ENCODE data around the gene SS18.

SS18 gene

GRCh38 chr18:26004832-26005231 is 85.6 kb downstream of the SS18 start:
- POLR2A ChIA-PET = no interaction called here
- Histone ChIP-seq H3K4me1 (ENCODE audit: control extremely low read depth in 1 of 4, control insufficient read depth in 4 of 4, insufficient read depth in 4 of 4, low read length in 3 of 4) (peaks cover 0 to 3% (median 0%) of the 10 kb centered on the region in 4 experiments), H3K36me3 (ENCODE audit: control insufficient read depth in 4 of 4, insufficient read depth in 4 of 4, low read length in 3 of 4) (peaks cover 0 to under 1% (median 0%) of the 10 kb centered on the region in 4 experiments), H3K27ac (ENCODE audit: insufficient read depth in 1 of 2, low read depth in 1 of 2, low read length in 2 of 2, poor library complexity in 1 of 2, severe bottlenecking in 2 of 2) (no peak overlapping the region), H3K4me3 (ENCODE audit: control insufficient read depth in 1 of 7, extremely low read depth in 1 of 7, insufficient read depth in 4 of 7, low read depth in 2 of 7, low read length in 6 of 7) (no peak overlapping the region), H3K9me3 (ENCODE audit: control extremely low read depth in 1 of 5, control insufficient read depth in 4 of 5, insufficient read depth in 2 of 5, low read depth in 1 of 5, low read length in 4 of 5) (no peaks in the 10 kb centered on the region), H3K27me3 (replicated peaks in 2 of 5; ENCODE audit: control insufficient read depth in 4 of 5, insufficient read depth in 5 of 5, low read length in 4 of 5) (no peaks in the 10 kb centered on the region)
- CTCF ChIA-PET = interaction anchor here (1.9 kb wide), 1 partner anchor 13 kb away, joined by 5 read pairs; no protein-coding TSS in a partner anchor
- 99% methylated on average over 7 of the region's 13 CpGs for WGBS (ENCODE audit: insufficient coverage)
- no peak for DNase-seq

DNA sequence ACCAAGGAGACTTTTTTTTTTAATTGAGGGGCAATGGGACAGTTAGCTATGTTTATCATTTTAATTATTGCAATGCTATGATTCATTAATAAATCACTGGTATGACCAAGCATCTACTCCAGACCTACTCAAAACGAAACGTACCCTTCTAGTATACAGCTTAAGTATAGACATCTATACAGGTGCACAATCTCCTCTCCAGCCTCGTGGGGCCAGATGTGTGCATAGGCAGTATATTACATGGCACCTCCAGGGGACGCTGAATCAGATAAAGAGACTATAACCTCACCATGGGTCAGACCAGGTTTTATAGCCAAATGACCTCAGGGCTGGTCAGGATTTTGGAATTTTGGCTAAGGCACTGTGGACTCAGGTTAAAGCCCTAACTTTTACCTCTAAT is 86.6 kb downstream of the SS18 start:
- H3K36me3 ChIP-seq (ENCODE audit: control insufficient read depth in 4 of 4, insufficient read depth in 4 of 4, low read length in 3 of 4) = no peaks in the 10 kb centered on the region
- no peak for DNase-seq
- no peak overlapping the region for H3K27ac ChIP-seq (ENCODE audit: insufficient read depth in 1 of 2, low read depth in 1 of 2, low read length in 2 of 2, poor library complexity in 1 of 2, severe bottlenecking in 2 of 2)
- no peak overlapping the region for H3K4me3 ChIP-seq (ENCODE audit: control insufficient read depth in 1 of 7, extremely low read depth in 1 of 7, insufficient read depth in 4 of 7, low read depth in 2 of 7, low read length in 6 of 7)
- H3K9me3 ChIP-seq (ENCODE audit: control extremely low read depth in 1 of 5, control insufficient read depth in 4 of 5, insufficient read depth in 2 of 5, low read depth in 1 of 5, low read length in 4 of 5) = no peaks in the 10 kb centered on the region
- H3K4me1 ChIP-seq (ENCODE audit: control extremely low read depth in 1 of 4, control insufficient read depth in 4 of 4, insufficient read depth in 4 of 4, low read length in 3 of 4) = peaks cover 0 to 3% (median 0%) of the 10 kb centered on the region in 4 experiments
- H3K27me3 ChIP-seq (replicated peaks in 2 of 5; ENCODE audit: control insufficient read depth in 4 of 5, insufficient read depth in 5 of 5, low read length in 4 of 5) = no peaks in the 10 kb centered on the region
- WGBS (ENCODE audit: insufficient coverage) = 100% methylated on average over 3 of the region's 4 CpGs
- CTCF ChIA-PET = interaction anchor here (0.6 to 1.9 kb wide), 2 partner anchors 14 to 580 kb away, joined by 3 to 5 read pairs; no protein-coding TSS in a partner anchor
- POLR2A ChIA-PET = no interaction called here

GRCh38 chr18:26003356-26003755 is 87.1 kb downstream of the SS18 start:
- 100% methylated on average over 2 of the region's 2 CpGs for WGBS (ENCODE audit: insufficient coverage)

GRCh38 chr18:26002375-26002910 is 88.0 kb downstream of the SS18 start:
- Histone ChIP-seq H3K27me3 (replicated peaks in 2 of 5; ENCODE audit: control insufficient read depth in 4 of 5, insufficient read depth in 5 of 5, low read length in 4 of 5) (no peaks in the 10 kb centered on the region), H3K27ac (ENCODE audit: insufficient read depth in 1 of 2, low read depth in 1 of 2, low read length in 2 of 2, poor library complexity in 1 of 2, severe bottlenecking in 2 of 2) (no peak overlapping the region), H3K36me3 (ENCODE audit: control insufficient read depth in 4 of 4, insufficient read depth in 4 of 4, low read length in 3 of 4) (no peaks in the 10 kb centered on the region), H3K4me1 (ENCODE audit: control extremely low read depth in 1 of 4, control insufficient read depth in 4 of 4, insufficient read depth in 4 of 4, low read length in 3 of 4) (peaks cover 0 to 3% (median 0%) of the 10 kb centered on the region in 4 experiments), H3K4me3 (ENCODE audit: control insufficient read depth in 1 of 7, extremely low read depth in 1 of 7, insufficient read depth in 4 of 7, low read depth in 2 of 7, low read length in 6 of 7) (no peak overlapping the region), H3K9me3 (ENCODE audit: control extremely low read depth in 1 of 5, control insufficient read depth in 4 of 5, insufficient read depth in 2 of 5, low read depth in 1 of 5, low read length in 4 of 5) (no peaks in the 10 kb centered on the region)
- no CpG with 5 or more reads among the region's 1 CpG for WGBS (ENCODE audit: insufficient coverage)
- ChIA-PET CTCF (no interaction called here), POLR2A (no interaction called here)
- DNase-seq = no peak

More at GRCh38 chr18:26003356-26003755, 87.1 kb downstream of the SS18 start:
- Histone ChIP-seq H3K4me3 (ENCODE audit: control insufficient read depth in 1 of 7, extremely low read depth in 1 of 7, insufficient read depth in 4 of 7, low read depth in 2 of 7, low read length in 6 of 7) (no peak overlapping the region), H3K27me3 (replicated peaks in 2 of 5; ENCODE audit: control insufficient read depth in 4 of 5, insufficient read depth in 5 of 5, low read length in 4 of 5) (no peaks in the 10 kb centered on the region), H3K27ac (ENCODE audit: insufficient read depth in 1 of 2, low read depth in 1 of 2, low read length in 2 of 2, poor library complexity in 1 of 2, severe bottlenecking in 2 of 2) (no peak overlapping the region), H3K9me3 (ENCODE audit: control extremely low read depth in 1 of 5, control insufficient read depth in 4 of 5, insufficient read depth in 2 of 5, low read depth in 1 of 5, low read length in 4 of 5) (no peaks in the 10 kb centered on the region), H3K36me3 (ENCODE audit: control insufficient read depth in 4 of 4, insufficient read depth in 4 of 4, low read length in 3 of 4) (no peaks in the 10 kb centered on the region), H3K4me1 (ENCODE audit: control extremely low read depth in 1 of 4, control insufficient read depth in 4 of 4, insufficient read depth in 4 of 4, low read length in 3 of 4) (peaks cover 0 to 3% (median 0%) of the 10 kb centered on the region in 4 experiments)
- DNase-seq = no peak
- POLR2A ChIA-PET = no interaction called here
- CTCF ChIA-PET = interaction anchor here (0.6 to 1.9 kb wide), 2 partner anchors 15 to 580 kb away, joined by 3 to 5 read pairs; no protein-coding TSS in a partner anchor

DNA sequence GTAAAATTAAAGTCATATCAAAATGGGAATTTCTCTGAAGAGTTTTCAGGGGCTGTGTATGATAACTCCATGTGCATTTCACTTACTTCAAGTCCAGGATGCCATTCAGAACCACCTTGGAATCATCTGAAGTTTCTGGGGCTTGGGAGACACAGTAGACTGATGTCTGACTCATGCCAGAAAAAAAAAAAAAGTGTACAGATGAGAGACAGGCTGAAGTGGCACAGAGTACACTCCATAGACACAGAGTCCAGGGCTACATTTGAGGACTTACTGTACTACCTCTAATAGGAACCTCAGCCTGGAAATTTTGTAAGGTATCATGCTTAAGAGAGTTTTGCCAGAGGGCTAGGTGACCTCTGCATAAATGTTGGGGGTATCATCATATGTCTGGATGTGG is 92.0 kb downstream of the SS18 start:
- no peak overlapping the region for H3K27ac ChIP-seq (ENCODE audit: insufficient read depth in 1 of 2, low read depth in 1 of 2, low read length in 2 of 2, poor library complexity in 1 of 2, severe bottlenecking in 2 of 2)
- no peaks in the 10 kb centered on the region for H3K9me3 ChIP-seq (ENCODE audit: control extremely low read depth in 1 of 5, control insufficient read depth in 4 of 5, insufficient read depth in 2 of 5, low read depth in 1 of 5, low read length in 4 of 5)
- no peaks in the 10 kb centered on the region for H3K27me3 ChIP-seq (replicated peaks in 2 of 5; ENCODE audit: control insufficient read depth in 4 of 5, insufficient read depth in 5 of 5, low read length in 4 of 5)
- no peaks in the 10 kb centered on the region for H3K4me1 ChIP-seq (ENCODE audit: control extremely low read depth in 1 of 4, control insufficient read depth in 4 of 4, insufficient read depth in 4 of 4, low read length in 3 of 4)
- ChIA-PET CTCF (no interaction called here), POLR2A (no interaction called here)
- no peak for DNase-seq
- no peaks in the 10 kb centered on the region for H3K36me3 ChIP-seq (ENCODE audit: control insufficient read depth in 4 of 4, insufficient read depth in 4 of 4, low read length in 3 of 4)
- H3K4me3 ChIP-seq (ENCODE audit: control insufficient read depth in 1 of 7, extremely low read depth in 1 of 7, insufficient read depth in 4 of 7, low read depth in 2 of 7, low read length in 6 of 7) = no peak overlapping the region

DNA sequence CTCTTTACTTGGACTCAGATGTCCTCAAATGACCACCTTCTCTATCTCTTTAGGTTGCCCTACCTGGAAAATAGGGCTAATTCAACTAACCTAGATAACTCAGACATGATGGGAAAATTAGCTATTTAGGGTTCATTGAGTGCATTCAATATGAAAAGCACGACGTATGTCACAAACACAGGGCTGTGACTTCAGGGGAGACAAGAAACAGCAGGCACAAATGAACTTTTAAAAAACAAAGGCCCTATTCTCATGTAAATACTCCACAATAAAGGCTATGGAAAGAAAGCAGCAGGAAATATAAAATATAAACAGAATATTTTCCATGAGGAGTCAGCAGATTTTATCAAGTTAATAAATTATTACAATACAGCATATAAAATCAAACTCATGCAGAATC is 97.8 kb downstream of the SS18 start:
- no peak for DNase-seq
- no peaks in the 10 kb centered on the region for H3K4me1 ChIP-seq (ENCODE audit: control extremely low read depth in 1 of 4, control insufficient read depth in 4 of 4, insufficient read depth in 4 of 4, low read length in 3 of 4)
- POLR2A ChIA-PET = no interaction called here
- no peaks in the 10 kb centered on the region for H3K27me3 ChIP-seq (replicated peaks in 2 of 5; ENCODE audit: control insufficient read depth in 4 of 5, insufficient read depth in 5 of 5, low read length in 4 of 5)
- no peaks in the 10 kb centered on the region for H3K9me3 ChIP-seq (ENCODE audit: control extremely low read depth in 1 of 5, control insufficient read depth in 4 of 5, insufficient read depth in 2 of 5, low read depth in 1 of 5, low read length in 4 of 5)
- H3K4me3 ChIP-seq (ENCODE audit: control insufficient read depth in 1 of 7, extremely low read depth in 1 of 7, insufficient read depth in 4 of 7, low read depth in 2 of 7, low read length in 6 of 7) = no peak overlapping the region
- no CpG with 5 or more reads among the region's 2 CpGs for WGBS (ENCODE audit: insufficient coverage)
- no peaks in the 10 kb centered on the region for H3K36me3 ChIP-seq (ENCODE audit: control insufficient read depth in 4 of 4, insufficient read depth in 4 of 4, low read length in 3 of 4)
- CTCF ChIA-PET = interaction anchor here (0.7 kb wide), 1 partner anchor 9 kb away, joined by 3 read pairs; no protein-coding TSS in a partner anchor
- no peak overlapping the region for H3K27ac ChIP-seq (ENCODE audit: insufficient read depth in 1 of 2, low read depth in 1 of 2, low read length in 2 of 2, poor library complexity in 1 of 2, severe bottlenecking in 2 of 2)

- H3K4me3 ChIP-seq (ENCODE audit: control insufficient read depth in 1 of 7, extremely low read depth in 1 of 7, insufficient read depth in 4 of 7, low read depth in 2 of 7, low read length in 6 of 7) = no peak overlapping the region
- H3K36me3 ChIP-seq (ENCODE audit: control insufficient read depth in 4 of 4, insufficient read depth in 4 of 4, low read length in 3 of 4) = no peaks in the 10 kb centered on the region
- H3K9me3 ChIP-seq (ENCODE audit: control extremely low read depth in 1 of 5, control insufficient read depth in 4 of 5, insufficient read depth in 2 of 5, low read depth in 1 of 5, low read length in 4 of 5) = no peaks in the 10 kb centered on the region
- WGBS (ENCODE audit: insufficient coverage) = over 99% methylated on average over 8 of the region's 8 CpGs
- POLR2A ChIA-PET = no interaction called here
- DNase-seq = no peak
- no peaks in the 10 kb centered on the region for H3K4me1 ChIP-seq (ENCODE audit: control extremely low read depth in 1 of 4, control insufficient read depth in 4 of 4, insufficient read depth in 4 of 4, low read length in 3 of 4)
- no peaks in the 10 kb centered on the region for H3K27me3 ChIP-seq (replicated peaks in 2 of 5; ENCODE audit: control insufficient read depth in 4 of 5, insufficient read depth in 5 of 5, low read length in 4 of 5)
- CTCF ChIA-PET = no interaction called here
- no peak overlapping the region for H3K27ac ChIP-seq (ENCODE audit: insufficient read depth in 1 of 2, low read depth in 1 of 2, low read length in 2 of 2, poor library complexity in 1 of 2, severe bottlenecking in 2 of 2)
Measured at GRCh38 chr18:25990473-25990872, 99.9 kb downstream of the SS18 start.
